ENCODE measurements around the gene CASP1.

Gene CASP1

GRCh38 chr11:104997288-104997687, 37.7 kb downstream of the CASP1 start:
- Histone ChIP-seq H3K9me3 (no peaks in the 10 kb centered on the region), H3K36me3 (no peaks in the 10 kb centered on the region), H3K4me3 (ENCODE audit: low read depth, low read length) (peak overlapping the region; percentile 40), H3K27me3 (no peaks in the 10 kb centered on the region), H3K4me1 (no peaks in the 10 kb centered on the region)
- TF ChIP-seq CTCF (IDR thresholded peaks at IDR 0.05; ENCODE audit: low read depth, low read length), result peak; percentile 57
- peak; percentile 31 for DNase-seq

- H3K27me3 ChIP-seq, result no peaks in the 10 kb centered on the region
- H3K4me1 ChIP-seq, result no peaks in the 10 kb centered on the region
- no peak overlapping the region for H3K4me3 ChIP-seq (ENCODE audit: low read depth, low read length)
- TF ChIP-seq CTCF (IDR thresholded peaks at IDR 0.05; ENCODE audit: low read depth, low read length), result no peak
- no peak for DNase-seq
- H3K36me3 ChIP-seq, result no peaks in the 10 kb centered on the region
- H3K9me3 ChIP-seq, result no peaks in the 10 kb centered on the region
These were observed 39.9 kb downstream of the CASP1 start for GRCh38 chr11:104995001-104995408.

- DNase-seq, result no peak
- Histone ChIP-seq H3K27me3 (no peaks in the 10 kb centered on the region), H3K4me3 (ENCODE audit: low read depth, low read length) (no peak overlapping the region), H3K9me3 (no peaks in the 10 kb centered on the region), H3K36me3 (no peaks in the 10 kb centered on the region), H3K4me1 (no peaks in the 10 kb centered on the region)
- TF ChIP-seq CTCF (IDR thresholded peaks at IDR 0.05; ENCODE audit: low read depth, low read length), result no peak
These were observed 42.2 kb downstream of the CASP1 start for GRCh38 chr11:104992781-104993180.

- Histone ChIP-seq H3K4me1 (no peaks in the 10 kb centered on the region), H3K4me3 (ENCODE audit: low read depth, low read length) (no peak overlapping the region), H3K36me3 (no peaks in the 10 kb centered on the region), H3K27me3 (no peaks in the 10 kb centered on the region), H3K9me3 (no peaks in the 10 kb centered on the region)
- no peak for DNase-seq
- no peak for TF ChIP-seq CTCF (IDR thresholded peaks at IDR 0.05; ENCODE audit: low read depth, low read length)
These were observed 43.0 kb downstream of the CASP1 start for GRCh38 chr11:104991994-104992393.

GRCh38 chr11:104984808-104985207, 50.1 kb downstream of the CASP1 start:
- TF ChIP-seq CTCF (IDR thresholded peaks at IDR 0.05; ENCODE audit: low read depth, low read length), result no peak
- Histone ChIP-seq H3K9me3 (no peaks in the 10 kb centered on the region), H3K4me3 (ENCODE audit: low read depth, low read length) (no peak overlapping the region), H3K27me3 (no peaks in the 10 kb centered on the region), H3K36me3 (no peaks in the 10 kb centered on the region), H3K4me1 (no peaks in the 10 kb centered on the region)
- no peak for DNase-seq

GRCh38 chr11:104979839-104980238, 55.1 kb downstream of the CASP1 start:
- DNase-seq, result no peak
- H3K4me3 ChIP-seq (ENCODE audit: low read depth, low read length), result no peak overlapping the region
- H3K36me3 ChIP-seq, result no peaks in the 10 kb centered on the region
- H3K4me1 ChIP-seq, result no peaks in the 10 kb centered on the region
- no peak for TF ChIP-seq CTCF (IDR thresholded peaks at IDR 0.05; ENCODE audit: low read depth, low read length)
- no peaks in the 10 kb centered on the region for H3K9me3 ChIP-seq
- H3K27me3 ChIP-seq, result no peaks in the 10 kb centered on the region
